HEK293 (cell line): ENCODE measurements around the gene PPIA.
"Not testable (repeated sequence)": the region's sequence is repeated elsewhere in the genome, so short reads cannot be mapped to it uniquely, and the experiment has no call there.

Experiments
- CTCF ChIA-PET: fragments of 350-600 bp; formaldehyde crosslinking; extraction: SDS; loops from one replicate; lab custom pipeline; 2021; ENCODE audit warnings: antibody characterized with exemption; lab: Yijun Ruan, JAX
- POLR2A ChIA-PET: fragments of 300-600 bp; formaldehyde crosslinking; extraction: SDS; loops from one replicate; lab custom pipeline; 2020; ENCODE audit warnings: antibody characterized with exemption, inconsistent platforms; lab: Yijun Ruan, JAX
- H3K27ac ChIP-seq: fragments of 200-500 bp; sonication (Bioruptor generic); 2 replicates; pipeline ENCODE4 v1.5.1; 2014; ENCODE audit warnings: low read depth, low read length, control low read depth, inconsistent platforms; ENCODE audit errors: extremely low read depth
- H3K36me3 ChIP-seq, 2 experiments: fragments of 200-500 bp in 1 of 2; sonication (Bioruptor generic) in 1 of 2; 1 replicate in 1 of 2; 2 replicates in 1 of 2; pipeline ENCODE4 v1.5.1; 2014 to 2017; ENCODE audit warnings: inconsistent platforms in 2 of 2, low read length in 2 of 2; ENCODE audit not compliant: control insufficient read depth in 2 of 2, insufficient read depth in 1 of 2
- H3K4me1 ChIP-seq: fragments of 200-500 bp; sonication (Bioruptor generic); 2 replicates; pipeline ENCODE4 v1.5.1; 2014; ENCODE audit warnings: mild to moderate bottlenecking, low read length, inconsistent platforms; ENCODE audit not compliant: control insufficient read depth, insufficient read depth
- H3K4me3 ChIP-seq: 2 replicates; pipeline ENCODE4 v1.5.1; 2011; ENCODE audit warnings: low read depth, mild to moderate bottlenecking, control low read depth, low read length, moderate library complexity
- H3K9me3 ChIP-seq: fragments of 200-500 bp; sonication (Bioruptor generic); 2 replicates; pipeline ENCODE4 v1.5.1; 2014; ENCODE audit warnings: low read depth, low read length, inconsistent platforms; ENCODE audit not compliant: control insufficient read depth, insufficient read depth
- GLIS1 ChIP-seq: fragments of 450-650 bp; formaldehyde crosslinking; IDR thresholded peaks from 2 replicates; pipeline ENCODE4 v1.5.1; 2016; ENCODE audit warnings: missing biosample characterization, missing genetic modification characterization
- IKZF3 ChIP-seq: fragments of 450-650 bp; IDR thresholded peaks from 2 replicates; pipeline ENCODE4 v1.5.0; 2018; ENCODE audit warnings: missing biosample characterization, mild to moderate bottlenecking, missing genetic modification characterization, moderate library complexity
- KLF16 ChIP-seq: fragments of 450-650 bp; formaldehyde crosslinking; IDR thresholded peaks from 2 replicates; pipeline ENCODE4 v1.5.1; 2017; ENCODE audit warnings: missing biosample characterization, missing genetic modification characterization
- MZF1 ChIP-seq: fragments of 450-650 bp; formaldehyde crosslinking; IDR thresholded peaks from 2 replicates; pipeline ENCODE4 v1.5.1; 2017; ENCODE audit warnings: missing biosample characterization, missing genetic modification characterization, borderline replicate concordance
- PRDM6 ChIP-seq: fragments of 450-650 bp; formaldehyde crosslinking; IDR thresholded peaks from 2 replicates; pipeline ENCODE4 v1.5.1; 2017; ENCODE audit warnings: missing biosample characterization, missing genetic modification characterization
- REPIN1 ChIP-seq: fragments of 450-650 bp; formaldehyde crosslinking; IDR thresholded peaks from 2 replicates; pipeline ENCODE4 v1.5.1; 2017; ENCODE audit warnings: missing biosample characterization, missing genetic modification characterization, low read depth
- SP7 ChIP-seq: fragments of 450-650 bp; formaldehyde crosslinking; IDR thresholded peaks from 2 replicates; pipeline ENCODE4 v1.5.1; 2016; ENCODE audit warnings: missing biosample characterization, missing genetic modification characterization
- ZNF121 ChIP-seq: fragments of 450-650 bp; formaldehyde crosslinking; IDR thresholded peaks from 2 replicates; pipeline ENCODE4 v1.5.1; 2016; ENCODE audit warnings: missing biosample characterization, missing genetic modification characterization
- ZNF266 ChIP-seq: fragments of 450-650 bp; formaldehyde crosslinking; IDR thresholded peaks from 2 replicates; pipeline ENCODE4 v1.5.1; 2016; ENCODE audit warnings: missing biosample characterization, missing genetic modification characterization, low read depth
- ZNF366 ChIP-seq: fragments of 450-650 bp; formaldehyde crosslinking; conservative IDR thresholded peaks from 2 replicates; pipeline ENCODE4 v1.5.1; 2016; ENCODE audit warnings: missing biosample characterization, missing genetic modification characterization
- ZNF544 ChIP-seq: fragments of 450-650 bp; formaldehyde crosslinking; IDR thresholded peaks from 2 replicates; pipeline ENCODE4 v1.5.0; 2017; ENCODE audit warnings: missing biosample characterization, missing genetic modification characterization
- ZNF596 ChIP-seq: fragments of 450-650 bp; IDR thresholded peaks from 2 replicates; pipeline ENCODE4 v1.5.0; 2018; ENCODE audit warnings: missing biosample characterization, mild to moderate bottlenecking, missing genetic modification characterization, moderate library complexity
- ZNF610 ChIP-seq: fragments of 450-650 bp; formaldehyde crosslinking; IDR thresholded peaks from 2 replicates; pipeline ENCODE4 v1.5.1; 2016; ENCODE audit warnings: missing biosample characterization, missing genetic modification characterization, borderline replicate concordance
- ZNF645 ChIP-seq: fragments of 450-650 bp; formaldehyde crosslinking; IDR thresholded peaks from 2 replicates; pipeline ENCODE4; 2016; ENCODE audit warnings: missing biosample characterization, missing genetic modification characterization
- TF ChIP-seq, protein P1 (sequence below): fragments of 450-650 bp; formaldehyde crosslinking; IDR thresholded peaks from 2 replicates; pipeline ENCODE4 v1.5.1; 2017; ENCODE audit warnings: missing biosample characterization, missing genetic modification characterization
- TF ChIP-seq, protein P2 (sequence below): fragments of 450-650 bp; formaldehyde crosslinking; IDR thresholded peaks from 2 replicates; pipeline ENCODE4 v1.5.1; 2016; ENCODE audit warnings: missing biosample characterization, missing genetic modification characterization

The PPIA gene

GRCh38 chr7:44802418-44803025 is 6.0 kb downstream of the PPIA start:
- H3K4me1 ChIP-seq = 0 out of 2 replicates have a peak, but pooled peaks cover 4% of the 10 kb centered on the region
- H3K27ac ChIP-seq = 0 out of 2 replicates have a peak overlapping the region, but pooled peaks have one; percentile 5
- no peak for TF ChIP-seq ZNF610
- TF ChIP-seq REPIN1 (tag by site-specific recombination) = no peak
- TF ChIP-seq, protein P1, sequence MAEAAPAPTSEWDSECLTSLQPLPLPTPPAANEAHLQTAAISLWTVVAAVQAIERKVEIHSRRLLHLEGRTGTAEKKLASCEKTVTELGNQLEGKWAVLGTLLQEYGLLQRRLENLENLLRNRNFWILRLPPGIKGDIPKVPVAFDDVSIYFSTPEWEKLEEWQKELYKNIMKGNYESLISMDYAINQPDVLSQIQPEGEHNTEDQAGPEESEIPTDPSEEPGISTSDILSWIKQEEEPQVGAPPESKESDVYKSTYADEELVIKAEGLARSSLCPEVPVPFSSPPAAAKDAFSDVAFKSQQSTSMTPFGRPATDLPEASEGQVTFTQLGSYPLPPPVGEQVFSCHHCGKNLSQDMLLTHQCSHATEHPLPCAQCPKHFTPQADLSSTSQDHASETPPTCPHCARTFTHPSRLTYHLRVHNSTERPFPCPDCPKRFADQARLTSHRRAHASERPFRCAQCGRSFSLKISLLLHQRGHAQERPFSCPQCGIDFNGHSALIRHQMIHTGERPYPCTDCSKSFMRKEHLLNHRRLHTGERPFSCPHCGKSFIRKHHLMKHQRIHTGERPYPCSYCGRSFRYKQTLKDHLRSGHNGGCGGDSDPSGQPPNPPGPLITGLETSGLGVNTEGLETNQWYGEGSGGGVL (tag by site-specific recombination) = no peak
- no peak for TF ChIP-seq KLF16 (tag by site-specific recombination)
- TF ChIP-seq ZNF596 (tag by site-specific recombination) = no peak
- TF ChIP-seq ZNF544 = no peak
- TF ChIP-seq ZNF266 (tag by site-specific recombination) = no peak
- no peak for TF ChIP-seq SP7 (tag by site-specific recombination)
- no peak for TF ChIP-seq ZNF645 (tag by site-specific recombination)
- TF ChIP-seq, protein P2, sequence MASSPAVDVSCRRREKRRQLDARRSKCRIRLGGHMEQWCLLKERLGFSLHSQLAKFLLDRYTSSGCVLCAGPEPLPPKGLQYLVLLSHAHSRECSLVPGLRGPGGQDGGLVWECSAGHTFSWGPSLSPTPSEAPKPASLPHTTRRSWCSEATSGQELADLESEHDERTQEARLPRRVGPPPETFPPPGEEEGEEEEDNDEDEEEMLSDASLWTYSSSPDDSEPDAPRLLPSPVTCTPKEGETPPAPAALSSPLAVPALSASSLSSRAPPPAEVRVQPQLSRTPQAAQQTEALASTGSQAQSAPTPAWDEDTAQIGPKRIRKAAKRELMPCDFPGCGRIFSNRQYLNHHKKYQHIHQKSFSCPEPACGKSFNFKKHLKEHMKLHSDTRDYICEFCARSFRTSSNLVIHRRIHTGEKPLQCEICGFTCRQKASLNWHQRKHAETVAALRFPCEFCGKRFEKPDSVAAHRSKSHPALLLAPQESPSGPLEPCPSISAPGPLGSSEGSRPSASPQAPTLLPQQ (tag by site-specific recombination) = no peak
- no peak for TF ChIP-seq MZF1 (tag by site-specific recombination)
- no peak for TF ChIP-seq PRDM6 (tag by site-specific recombination)
- TF ChIP-seq ZNF366 = no peak
- no peak for TF ChIP-seq IKZF3
- H3K4me3 ChIP-seq = no peak overlapping the region
- H3K9me3 ChIP-seq = no peaks in the 10 kb centered on the region
- ChIA-PET POLR2A (interaction anchor here (0.5 to 3.4 kb wide), 6 partner anchors 8 to 220 kb away, joined by 3 to 13 read pairs (median 5); partner anchors contain the start of genes H2AZ2 and TMED4), CTCF (interaction anchor here (0.6 to 0.7 kb wide), 2 partner anchors 118 to 268 kb away, joined by 3 to 6 read pairs; no protein-coding TSS in a partner anchor)
- peaks cover 51 to 62% of the 10 kb centered on the region in 2 experiments for H3K36me3 ChIP-seq

DNA sequence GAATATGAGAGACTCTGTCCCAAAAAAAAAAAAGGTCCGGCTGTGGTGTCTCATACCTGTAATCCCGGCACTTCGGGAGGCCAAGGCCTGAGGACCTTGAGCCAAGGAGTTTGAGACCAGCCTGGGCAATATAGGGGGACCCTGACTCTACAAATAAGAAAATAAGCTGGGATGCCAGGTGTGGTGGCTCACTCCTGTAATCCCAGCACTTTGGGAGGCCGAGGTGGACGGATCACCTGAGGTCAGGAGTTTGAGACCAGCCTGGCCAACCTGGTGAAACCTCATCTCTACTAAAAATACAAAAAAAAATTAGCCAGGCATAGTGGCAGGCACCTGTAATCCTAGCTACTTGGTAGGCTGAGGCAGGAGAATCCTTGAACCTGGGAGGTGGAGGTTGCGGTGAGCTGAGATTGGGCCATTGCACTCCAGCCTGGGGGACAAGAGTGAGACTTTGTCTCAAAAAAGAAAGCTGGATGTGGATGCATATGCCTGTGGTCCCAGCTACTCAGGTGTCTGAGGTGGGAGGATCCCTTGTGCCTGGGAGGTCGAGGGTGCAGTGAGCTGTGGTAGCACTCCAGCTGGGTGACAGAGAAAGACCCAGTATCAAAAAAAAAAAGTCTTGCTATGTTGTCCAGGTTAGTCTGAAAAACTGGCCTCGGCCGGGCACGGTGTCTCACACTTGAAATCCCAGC is 7.5 kb downstream of the PPIA start:
- ChIA-PET POLR2A (interaction anchor here (0.6 to 3.4 kb wide), 10 partner anchors 16 to 230 kb away, joined by 3 to 13 read pairs (median 3); partner anchors contain the start of genes DDX56 and H2AZ2), CTCF (interaction anchor here (0.7 kb wide), 1 partner anchor 117 kb away, joined by 3 read pairs; no protein-coding TSS in a partner anchor)
- not testable (repeated sequence) for H3K4me1 ChIP-seq, H3K27ac ChIP-seq, H3K9me3 ChIP-seq, H3K4me3 ChIP-seq
- TF ChIP-seq GLIS1 (tag by site-specific recombination) (peak; percentile 54), ZNF121 (tag by site-specific recombination) (peak; percentile 69; the same call in 1 of the 2 replicates)
- peaks cover 47% of the 10 kb centered on the region in 2 experiments for H3K36me3 ChIP-seq
